K562 (cell line): ENCODE results near the gene ZFYVE27. TPM values are rescaled to one million over a fixed set of nuclear protein-coding genes. Genes with fewer than 3 reads are reported as not detected.

ENCODE experiments used
- CAMTA2 ChIP-seq: fragments of 250-450 bp; sonication (Bioruptor Pico); conservative IDR thresholded peaks from 2 replicates; pipeline ENCODE4 v1.5.1; 2022
- CCNT2 ChIP-seq: IDR thresholded peaks from 2 replicates; pipeline ENCODE4 v1.6.1; 2011; ENCODE audit warnings: borderline replicate concordance, low read depth, mild to moderate bottlenecking, moderate library complexity, mixed read lengths, low read length; ENCODE audit not compliant: insufficient read length; ENCODE audit errors: extremely low read depth
- CEBPG ChIP-seq, 3 experiments: fragments of 200-800 bp in 1 of 3; sonication (Bioruptor generic) in 1 of 3; sonication (generic) in 1 of 3; formaldehyde crosslinking in 1 of 3; IDR thresholded peaks in 2 of 3; conservative IDR thresholded peaks in 1 of 3; 2 replicates each; pipeline versions ENCODE4 v1.6.1 to v1.8.0; 2016 to 2022; ENCODE audit warnings: missing compliant biosample characterization in 2 of 3, missing genetic modification characterization in 2 of 3, mild to moderate bottlenecking in 1 of 3, missing genetic modification reagents in 1 of 3
- CXXC5 ChIP-seq: fragments of 250-450 bp; sonication (Bioruptor Pico); IDR thresholded peaks from 2 replicates; pipeline ENCODE4 v1.8.0; 2022; ENCODE audit warnings: inconsistent platforms, mild to moderate bottlenecking, moderate library complexity
- DACH1 ChIP-seq: fragments of 450-650 bp; IDR thresholded peaks from 2 replicates; pipeline ENCODE4 v1.6.1; 2018; ENCODE audit not compliant: partially characterized antibody
- ELK1 ChIP-seq: sonication (generic); formaldehyde crosslinking; IDR thresholded peaks from 2 replicates; pipeline ENCODE4 v1.8.1; 2022; ENCODE audit warnings: missing genetic modification reagents
- ESRRA ChIP-seq: fragments of 450-650 bp; IDR thresholded peaks from 2 replicates; pipeline ENCODE4 v1.6.1; 2014; ENCODE audit warnings: low read depth, mild to moderate bottlenecking, moderate library complexity, borderline replicate concordance
- GTF2E2 ChIP-seq: fragments of 200-800 bp; sonication (Bioruptor generic); IDR thresholded peaks from 2 replicates; pipeline ENCODE4 v1.6.1; 2016; ENCODE audit warnings: missing genetic modification characterization, missing compliant biosample characterization
- GTF2F1 ChIP-seq: IDR thresholded peaks from 2 replicates; pipeline ENCODE4 v1.6.1; 2011; ENCODE audit warnings: low read depth, low read length, improper control_type of control experiment
- HOXB6 ChIP-seq: fragments of 250-450 bp; sonication (Bioruptor Pico); IDR thresholded peaks from 2 replicates; pipeline ENCODE4 v1.5.1; 2022; ENCODE audit warnings: mild to moderate bottlenecking, borderline replicate concordance
- KAT8 ChIP-seq: fragments of 450-650 bp; IDR thresholded peaks from 2 replicates; pipeline ENCODE4 v1.6.1; 2016; ENCODE audit warnings: low read depth, mild to moderate bottlenecking
- KDM4B ChIP-seq, 2 experiments: fragments of 450-650 bp in 1 of 2; sonication (generic) in 1 of 2; IDR thresholded peaks; 2 replicates each; pipeline ENCODE4 v1.6.1; 2016 to 2017; ENCODE audit warnings: borderline replicate concordance in 2 of 2, antibody characterized with exemption in 1 of 2, low read depth in 1 of 2, mild to moderate bottlenecking in 1 of 2
- KDM5B ChIP-seq: fragments of 200-600 bp; sonication (generic); IDR thresholded peaks from 2 replicates; pipeline ENCODE4 v1.6.1; 2012; ENCODE audit warnings: low read depth, mild to moderate bottlenecking, moderate library complexity, low read length, control low read depth, inconsistent platforms; ENCODE audit not compliant: insufficient replicate concordance
- LEF1 ChIP-seq: fragments of 450-650 bp; IDR thresholded peaks from 2 replicates; pipeline ENCODE4 v1.6.1; 2016; ENCODE audit warnings: mild to moderate bottlenecking
- PTBP1 ChIP-seq: fragments of 200-400 bp; formaldehyde crosslinking; IDR thresholded peaks from 2 replicates; pipeline ENCODE4 v1.6.1; 2017; ENCODE audit warnings: low read depth, low read length
- RBM15 ChIP-seq: fragments of 200-400 bp; formaldehyde crosslinking; IDR thresholded peaks from 2 replicates; pipeline ENCODE4 v1.6.1; 2018; ENCODE audit warnings: mild to moderate bottlenecking, low read length, moderate library complexity; ENCODE audit not compliant: insufficient read depth
- RHOXF2B ChIP-seq: fragments of 250-450 bp; sonication (Bioruptor Pico); conservative IDR thresholded peaks from 2 replicates; pipeline ENCODE4 v1.5.1; 2021
- THAP12 ChIP-seq: fragments of 250-450 bp; sonication (Bioruptor Pico); IDR thresholded peaks from 2 replicates; pipeline ENCODE4 v1.9.0; 2021; ENCODE audit warnings: mild to moderate bottlenecking, inconsistent platforms
- ZEB2 ChIP-seq: fragments of 450-650 bp; IDR thresholded peaks from 2 replicates; pipeline ENCODE4 v1.6.1; 2016
- ZNF507 ChIP-seq: conservative IDR thresholded peaks from 2 replicates; pipeline ENCODE4 v1.6.1; 2017; ENCODE audit warnings: missing genetic modification characterization, missing compliant biosample characterization
- ZSCAN32 ChIP-seq: fragments of 450-650 bp; formaldehyde crosslinking; IDR thresholded peaks from 2 replicates; pipeline ENCODE4 v1.4.0; 2020; ENCODE audit warnings: mild to moderate bottlenecking, moderate library complexity
- polyA plus RNA-seq, 8 experiments: library from polyadenylated mRNA; depleted of rRNA in 4 of 8; stranded (reverse) in 5 of 8; unstranded in 3 of 8; fragments of >200 nt; fragmentation: Nextera tagmentation in 2 of 8; fragmentation: Illumina TruSeq in 1 of 8; extraction: Ambion mirVana in 2 of 8; extraction: Trizol in 1 of 8; gene quantifications; 2 replicates each; pipeline versions ENCODE4 v1.2.1 to v1.2.3, GENCODE V29; 2011 to 2014; ENCODE audit warnings: inconsistent platforms in 1 of 8, missing spikeins in 1 of 8
- total RNA-seq, 7 experiments: library from RNA; depleted of rRNA in 6 of 7; stranded (reverse); fragments of >200 nt in 6 of 7; fragmentation: Illumina TruSeq in 2 of 7; extraction: Trizol in 2 of 7; gene quantifications; 2 replicates each; pipeline versions ENCODE4 v1.2.1 to v1.2.3, GENCODE V29; 2011 to 2021; ENCODE audit warnings: low replicate concordance in 1 of 7
- TF ChIP-seq, protein P1 (sequence below), 2 experiments: IDR thresholded peaks; 2 replicates each; pipeline ENCODE4 v1.6.1; 2012; ENCODE audit warnings: improper control_type of control experiment in 2 of 2, low read depth in 2 of 2, low read length in 2 of 2, borderline replicate concordance in 1 of 2
- TF ChIP-seq, protein P2 (sequence below): fragments of 450-650 bp; formaldehyde crosslinking; IDR thresholded peaks from 2 replicates; pipeline ENCODE4 v1.4.0; 2022; ENCODE audit warnings: mild to moderate bottlenecking, moderate library complexity

The ZFYVE27 gene
- total and polyA plus RNA-seq, 9 of the 15 experiments (the other 6 are each of a cell fraction or from before 2014, with no cell fraction given) = 0.81 to 21.9 (median 15.3) TPM

GRCh38 chr10:97689559-97690020, 47.3 kb upstream of the ZFYVE27 start (continued):
- TF ChIP-seq THAP12 = no peak
- TF ChIP-seq ESRRA = peak; percentile 63; the same call in 1 of the 2 replicates
- no peak for TF ChIP-seq ZNF507 (tag)
- no peak for TF ChIP-seq CCNT2
- TF ChIP-seq KDM4B (IDR thresholded peaks at IDR 0.05; ENCODE audit: borderline replicate concordance in 2 of 2, low read depth in 1 of 2) = no peak
- no peak for TF ChIP-seq ZSCAN32
- TF ChIP-seq GTF2F1 = no peak
- TF ChIP-seq DACH1 = no peak
- no peak for TF ChIP-seq RBM15
- TF ChIP-seq ELK1 (CRISPR knock-in tag) = no peak
- TF ChIP-seq CXXC5 (CRISPR knock-in tag) = peak; percentile 43; the same call in 1 of the 2 replicates
- no peak for TF ChIP-seq KAT8
- TF ChIP-seq CEBPG (CRISPR knock-in tag; IDR thresholded peaks at IDR 0.05) = no peak
- no peak for TF ChIP-seq CEBPG (tag; conservative IDR thresholded peaks at IDR 0.05 in 1 of 2, IDR thresholded peaks at IDR 0.05 in 1 of 2)
- TF ChIP-seq GTF2E2 (tag) = no peak; the same call in 1 of the 2 replicates
- TF ChIP-seq HOXB6 (CRISPR knock-in tag) = no peak
- TF ChIP-seq KDM5B = no peak
- no peak for TF ChIP-seq ZEB2
- no peak for TF ChIP-seq PTBP1
- TF ChIP-seq LEF1 = no peak
- TF ChIP-seq, protein P1, sequence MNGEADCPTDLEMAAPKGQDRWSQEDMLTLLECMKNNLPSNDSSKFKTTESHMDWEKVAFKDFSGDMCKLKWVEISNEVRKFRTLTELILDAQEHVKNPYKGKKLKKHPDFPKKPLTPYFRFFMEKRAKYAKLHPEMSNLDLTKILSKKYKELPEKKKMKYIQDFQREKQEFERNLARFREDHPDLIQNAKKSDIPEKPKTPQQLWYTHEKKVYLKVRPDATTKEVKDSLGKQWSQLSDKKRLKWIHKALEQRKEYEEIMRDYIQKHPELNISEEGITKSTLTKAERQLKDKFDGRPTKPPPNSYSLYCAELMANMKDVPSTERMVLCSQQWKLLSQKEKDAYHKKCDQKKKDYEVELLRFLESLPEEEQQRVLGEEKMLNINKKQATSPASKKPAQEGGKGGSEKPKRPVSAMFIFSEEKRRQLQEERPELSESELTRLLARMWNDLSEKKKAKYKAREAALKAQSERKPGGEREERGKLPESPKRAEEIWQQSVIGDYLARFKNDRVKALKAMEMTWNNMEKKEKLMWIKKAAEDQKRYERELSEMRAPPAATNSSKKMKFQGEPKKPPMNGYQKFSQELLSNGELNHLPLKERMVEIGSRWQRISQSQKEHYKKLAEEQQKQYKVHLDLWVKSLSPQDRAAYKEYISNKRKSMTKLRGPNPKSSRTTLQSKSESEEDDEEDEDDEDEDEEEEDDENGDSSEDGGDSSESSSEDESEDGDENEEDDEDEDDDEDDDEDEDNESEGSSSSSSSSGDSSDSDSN (IDR thresholded peaks at IDR 0.05; ENCODE audit: borderline replicate concordance in 1 of 2, low read depth in 2 of 2, low read length in 2 of 2) = no peak
- TF ChIP-seq, protein P2, sequence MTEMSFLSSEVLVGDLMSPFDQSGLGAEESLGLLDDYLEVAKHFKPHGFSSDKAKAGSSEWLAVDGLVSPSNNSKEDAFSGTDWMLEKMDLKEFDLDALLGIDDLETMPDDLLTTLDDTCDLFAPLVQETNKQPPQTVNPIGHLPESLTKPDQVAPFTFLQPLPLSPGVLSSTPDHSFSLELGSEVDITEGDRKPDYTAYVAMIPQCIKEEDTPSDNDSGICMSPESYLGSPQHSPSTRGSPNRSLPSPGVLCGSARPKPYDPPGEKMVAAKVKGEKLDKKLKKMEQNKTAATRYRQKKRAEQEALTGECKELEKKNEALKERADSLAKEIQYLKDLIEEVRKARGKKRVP (CRISPR knock-in tag) = peak; percentile 62; the same call in 1 of the 2 replicates
- TF ChIP-seq RHOXF2B (CRISPR knock-in tag) = no peak
- TF ChIP-seq CAMTA2 (CRISPR knock-in tag) = no peak
